ENCODE measurements around the gene ERBB4.

ERBB4 gene

DNA sequence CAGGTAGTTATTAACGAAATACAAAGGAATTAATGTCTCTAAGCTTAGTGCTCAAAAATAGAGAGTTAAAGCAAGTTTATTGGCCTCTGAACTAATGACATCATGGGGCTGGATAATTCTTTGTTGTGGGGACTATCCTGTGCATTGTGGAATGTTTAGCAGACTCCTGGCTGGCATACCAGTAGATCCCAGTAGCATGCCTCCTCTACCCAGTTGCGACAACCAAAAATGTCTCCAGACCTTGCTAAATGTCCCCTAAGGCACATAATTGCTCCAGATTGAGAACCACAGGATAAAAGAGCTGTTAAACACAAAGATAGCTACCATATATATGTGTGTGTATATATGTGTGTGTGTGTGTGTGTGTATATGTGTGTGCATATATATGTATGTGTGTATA, 194.5 kb downstream of the ERBB4 start:
- H3K4me3 ChIP-seq (ENCODE audit: low read depth, low read length) = no peak overlapping the region
- H3K4me1 ChIP-seq = no peaks in the 10 kb centered on the region
- no peak overlapping the region for H3K4me2 ChIP-seq (ENCODE audit: low read length)
- TF ChIP-seq, protein P1, sequence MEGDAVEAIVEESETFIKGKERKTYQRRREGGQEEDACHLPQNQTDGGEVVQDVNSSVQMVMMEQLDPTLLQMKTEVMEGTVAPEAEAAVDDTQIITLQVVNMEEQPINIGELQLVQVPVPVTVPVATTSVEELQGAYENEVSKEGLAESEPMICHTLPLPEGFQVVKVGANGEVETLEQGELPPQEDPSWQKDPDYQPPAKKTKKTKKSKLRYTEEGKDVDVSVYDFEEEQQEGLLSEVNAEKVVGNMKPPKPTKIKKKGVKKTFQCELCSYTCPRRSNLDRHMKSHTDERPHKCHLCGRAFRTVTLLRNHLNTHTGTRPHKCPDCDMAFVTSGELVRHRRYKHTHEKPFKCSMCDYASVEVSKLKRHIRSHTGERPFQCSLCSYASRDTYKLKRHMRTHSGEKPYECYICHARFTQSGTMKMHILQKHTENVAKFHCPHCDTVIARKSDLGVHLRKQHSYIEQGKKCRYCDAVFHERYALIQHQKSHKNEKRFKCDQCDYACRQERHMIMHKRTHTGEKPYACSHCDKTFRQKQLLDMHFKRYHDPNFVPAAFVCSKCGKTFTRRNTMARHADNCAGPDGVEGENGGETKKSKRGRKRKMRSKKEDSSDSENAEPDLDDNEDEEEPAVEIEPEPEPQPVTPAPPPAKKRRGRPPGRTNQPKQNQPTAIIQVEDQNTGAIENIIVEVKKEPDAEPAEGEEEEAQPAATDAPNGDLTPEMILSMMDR (IDR thresholded peaks at IDR 0.05) = no peak
- no peaks in the 10 kb centered on the region for H3K27me3 ChIP-seq (ENCODE audit: control insufficient read depth, insufficient read depth, low read length)
- no peak overlapping the region for H2AFZ ChIP-seq
- H3K9ac ChIP-seq = no peak overlapping the region
- no peaks in the 10 kb centered on the region for H3K79me2 ChIP-seq
- H3K9me3 ChIP-seq (ENCODE audit: control insufficient read depth, low read length) = no peaks in the 10 kb centered on the region
- no peaks in the 10 kb centered on the region for H3K36me3 ChIP-seq (ENCODE audit: control insufficient read depth, insufficient read depth, low read length)
- no peak overlapping the region for H3K27ac ChIP-seq

- no peak overlapping the region for H3K27ac ChIP-seq
- H2AFZ ChIP-seq = no peak overlapping the region
- no peaks in the 10 kb centered on the region for H3K27me3 ChIP-seq (ENCODE audit: control insufficient read depth, insufficient read depth, low read length)
- H3K4me3 ChIP-seq (ENCODE audit: low read depth, low read length) = no peak overlapping the region
- H3K4me1 ChIP-seq = no peaks in the 10 kb centered on the region
- no peaks in the 10 kb centered on the region for H3K9me3 ChIP-seq (ENCODE audit: control insufficient read depth, low read length)
- H3K79me2 ChIP-seq = no peaks in the 10 kb centered on the region
- no peak overlapping the region for H3K9ac ChIP-seq
- no peak overlapping the region for H3K4me2 ChIP-seq (ENCODE audit: low read length)
- no peaks in the 10 kb centered on the region for H3K36me3 ChIP-seq (ENCODE audit: control insufficient read depth, insufficient read depth, low read length)
- TF ChIP-seq, protein P1 (IDR thresholded peaks at IDR 0.05) = no peak
These were observed 195.4 kb downstream of the ERBB4 start for GRCh38 chr2:212343167-212343566.

DNA sequence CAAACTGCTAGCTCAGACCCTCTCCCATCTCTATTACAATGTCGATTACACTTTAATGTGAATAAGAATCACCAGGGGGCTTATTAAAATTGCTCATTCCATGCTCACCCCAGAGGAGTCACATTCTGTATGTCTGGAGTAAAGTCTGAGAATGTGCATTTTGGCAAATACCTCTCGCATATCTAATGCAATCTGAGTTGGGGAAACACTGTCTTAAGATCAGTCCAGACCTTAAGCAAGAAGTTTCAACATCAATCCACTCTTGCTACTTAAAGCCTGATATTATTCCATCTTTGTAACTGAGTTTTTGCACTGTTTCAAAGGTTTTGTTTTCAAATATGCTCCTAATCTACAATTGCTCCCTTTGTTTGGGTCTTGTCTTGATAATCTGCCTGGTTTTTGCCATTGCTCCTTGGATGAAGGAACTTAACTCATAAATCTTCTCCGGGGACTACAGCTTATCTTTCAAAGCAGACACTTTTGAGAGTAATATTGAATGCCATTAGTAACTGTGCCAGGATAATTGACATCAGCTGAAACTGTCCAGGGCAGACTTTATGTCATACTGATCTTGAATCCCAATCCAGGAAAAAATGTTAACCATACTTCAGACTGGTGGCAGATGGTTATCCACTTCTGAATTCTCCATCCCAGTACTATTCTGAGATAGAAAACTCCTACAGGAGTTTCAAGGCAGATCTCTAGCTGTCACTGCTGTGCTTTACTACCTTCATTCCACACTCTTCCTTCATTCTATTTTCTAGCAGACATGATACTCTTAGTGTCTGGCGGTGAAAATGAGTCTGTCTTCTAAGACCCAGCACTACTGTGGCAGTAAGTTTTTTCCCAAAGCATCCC, 200.9 kb downstream of the ERBB4 start:
- H3K4me3 ChIP-seq (ENCODE audit: low read depth, low read length) = no peak overlapping the region
- H3K36me3 ChIP-seq (ENCODE audit: control insufficient read depth, insufficient read depth, low read length) = no peaks in the 10 kb centered on the region
- H3K27me3 ChIP-seq (ENCODE audit: control insufficient read depth, insufficient read depth, low read length) = no peaks in the 10 kb centered on the region
- no peak overlapping the region for H3K27ac ChIP-seq
- H3K4me2 ChIP-seq (ENCODE audit: low read length) = no peak overlapping the region
- no peaks in the 10 kb centered on the region for H3K79me2 ChIP-seq
- H3K9ac ChIP-seq = no peak overlapping the region
- H3K9me3 ChIP-seq (ENCODE audit: control insufficient read depth, low read length) = no peaks in the 10 kb centered on the region
- H2AFZ ChIP-seq = no peak overlapping the region
- no peaks in the 10 kb centered on the region for H3K4me1 ChIP-seq
- TF ChIP-seq, protein P1 (IDR thresholded peaks at IDR 0.05) = no peak

DNA sequence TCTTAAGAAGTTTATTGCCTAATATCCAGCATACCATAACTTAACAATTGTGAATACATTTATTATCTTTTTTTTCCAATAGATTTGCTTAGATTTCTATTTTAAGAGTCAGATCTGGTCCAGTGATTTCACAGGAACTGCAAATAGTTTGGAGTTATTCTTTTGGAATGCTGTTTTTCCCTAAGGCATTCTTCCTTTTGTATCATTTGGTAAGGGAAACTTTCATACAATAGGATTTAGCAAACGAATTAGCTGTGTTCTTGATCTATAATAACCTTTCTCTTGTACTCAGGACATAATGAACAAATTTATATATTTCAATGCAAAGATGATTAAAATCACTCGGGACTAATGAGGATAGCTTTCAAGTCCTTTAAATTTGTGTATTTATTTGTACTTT, 201.6 kb downstream of the ERBB4 start:
- no peak overlapping the region for H3K27ac ChIP-seq
- no peaks in the 10 kb centered on the region for H3K4me1 ChIP-seq
- TF ChIP-seq, protein P1 (IDR thresholded peaks at IDR 0.05) = no peak
- H2AFZ ChIP-seq = no peak overlapping the region
- no peaks in the 10 kb centered on the region for H3K27me3 ChIP-seq (ENCODE audit: control insufficient read depth, insufficient read depth, low read length)
- no peak overlapping the region for H3K4me3 ChIP-seq (ENCODE audit: low read depth, low read length)
- no peak overlapping the region for H3K4me2 ChIP-seq (ENCODE audit: low read length)
- no peaks in the 10 kb centered on the region for H3K9me3 ChIP-seq (ENCODE audit: control insufficient read depth, low read length)
- no peaks in the 10 kb centered on the region for H3K79me2 ChIP-seq
- no peak overlapping the region for H3K9ac ChIP-seq
- H3K36me3 ChIP-seq (ENCODE audit: control insufficient read depth, insufficient read depth, low read length) = no peaks in the 10 kb centered on the region

DNA sequence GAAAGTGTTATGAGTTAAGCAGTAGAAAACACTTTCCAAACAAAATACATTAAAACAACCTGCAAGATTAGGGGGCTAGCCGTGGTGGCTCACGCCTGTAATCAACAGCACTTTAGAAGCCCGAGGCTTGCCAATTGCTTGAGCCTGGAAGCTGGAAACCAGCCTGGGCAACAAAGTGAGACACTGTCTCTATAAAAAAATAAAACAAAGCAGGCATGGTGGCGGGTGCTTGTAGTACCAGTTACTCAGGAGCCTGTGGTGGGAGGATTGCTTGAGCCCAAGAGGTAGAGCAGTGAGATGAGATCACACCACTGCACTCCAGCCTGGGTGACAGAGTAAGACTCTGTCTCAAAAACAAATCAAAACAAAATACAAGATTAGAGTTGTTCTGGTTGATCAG, 208.3 kb downstream of the ERBB4 start:
- no peaks in the 10 kb centered on the region for H3K36me3 ChIP-seq (ENCODE audit: control insufficient read depth, insufficient read depth, low read length)
- H3K9me3 ChIP-seq (ENCODE audit: control insufficient read depth, low read length) = no peaks in the 10 kb centered on the region
- no peak overlapping the region for H3K27ac ChIP-seq

More for the DNA sequence above, 208.3 kb downstream of the ERBB4 start:
- Histone ChIP-seq H3K79me2 (no peaks in the 10 kb centered on the region), H3K4me2 (ENCODE audit: low read length) (peak overlapping the region; percentile 43), H3K4me3 (ENCODE audit: low read depth, low read length) (no peak overlapping the region), H3K27me3 (ENCODE audit: control insufficient read depth, insufficient read depth, low read length) (no peaks in the 10 kb centered on the region), H2AFZ (no peak overlapping the region), H3K4me1 (no peaks in the 10 kb centered on the region), H3K9ac (no peak overlapping the region)
- TF ChIP-seq, protein P1 (IDR thresholded peaks at IDR 0.05) = no peak
